ENCODE data around the gene RPS23. TPM values are rescaled to one million over a fixed set of nuclear protein-coding genes. Genes with fewer than 3 reads are reported as not detected.
A peak's percentile ranks its signal among the peaks of the same experiment; 100 is the strongest.
"Not testable (repeated sequence)": the region's sequence is repeated elsewhere in the genome, so short reads cannot be mapped to it uniquely, and the experiment has no call there.

The RPS23 gene
- total RNA-seq, 1 experiment from 2014 or later, result 2,299 TPM

GRCh38 chr5:82290005-82290404, 11.9 kb upstream of the RPS23 start:
- DNase-seq (ENCODE audit: low read depth), result no peak

GRCh38 chr5:82287625-82288024, 9.5 kb upstream of the RPS23 start:
- DNase-seq (ENCODE audit: low read depth), result no peak

GRCh38 chr5:82285206-82285605, 7.1 kb upstream of the RPS23 start:
- no peak for DNase-seq (ENCODE audit: low read depth)

GRCh38 chr5:82283893-82284292, 5.7 kb upstream of the RPS23 start:
- DNase-seq (ENCODE audit: low read depth), result no peak

- DNase-seq (ENCODE audit: low read depth), result no peak
Measured at GRCh38 chr5:82278711-82279370, 687 bp upstream of the RPS23 start.

- DNase-seq (ENCODE audit: low read depth), result no peak
Measured at GRCh38 chr5:82277613-82277986, 554 bp downstream of the RPS23 start.

GRCh38 chr5:82276800-82277612, 1.1 kb downstream of the RPS23 start:
- no peak for DNase-seq (ENCODE audit: low read depth)

- no peak for DNase-seq (ENCODE audit: low read depth)
Measured at GRCh38 chr5:82275216-82275664, 2.9 kb downstream of the RPS23 start.

- DNase-seq (ENCODE audit: low read depth), result no peak
Measured at GRCh38 chr5:82274343-82275211, 3.6 kb downstream of the RPS23 start.

GRCh38 chr5:82273426-82273825, 4.7 kb downstream of the RPS23 start:
- not testable (repeated sequence) for DNase-seq (ENCODE audit: low read depth)

GRCh38 chr5:82272571-82273356, 5.4 kb downstream of the RPS23 start:
- not testable (repeated sequence) for DNase-seq (ENCODE audit: low read depth)

GRCh38 chr5:82269363-82269762, 8.8 kb downstream of the RPS23 start:
- not testable (repeated sequence) for DNase-seq (ENCODE audit: low read depth)

- not testable (repeated sequence) for DNase-seq (ENCODE audit: low read depth)
Measured at GRCh38 chr5:82267297-82267933, 10.7 kb downstream of the RPS23 start.

- DNase-seq (ENCODE audit: low read depth), result no peak
Measured at GRCh38 chr5:82265047-82265446, 13.1 kb downstream of the RPS23 start.

GRCh38 chr5:82259172-82259800, 18.9 kb downstream of the RPS23 start:
- peak; percentile 18 for DNase-seq (ENCODE audit: low read depth)

GRCh38 chr5:82257729-82258128, 20.4 kb downstream of the RPS23 start:
- DNase-seq (ENCODE audit: low read depth), result no peak

GRCh38 chr5:82257247-82257646, 20.9 kb downstream of the RPS23 start:
- DNase-seq (ENCODE audit: low read depth), result no peak

- DNase-seq (ENCODE audit: low read depth), result no peak
Measured at GRCh38 chr5:82255844-82256243, 22.3 kb downstream of the RPS23 start.

GRCh38 chr5:82252744-82253143, 25.4 kb downstream of the RPS23 start:
- no peak for DNase-seq (ENCODE audit: low read depth)

- no peak for DNase-seq (ENCODE audit: low read depth)
Measured at GRCh38 chr5:82246960-82247574, 31.1 kb downstream of the RPS23 start.
